Tibial artery (tissue), 4 donors: ENCODE measurements around the gene CAMTA1.
A peak's percentile ranks its signal among the peaks of the same experiment; 100 is the strongest.

ENCODE experiments used
- DNase-seq, 2 donors: peaks; one replicate each; pipeline ENCODE4 v3.0.0-alpha.2; 2019
- H3K27ac ChIP-seq, 2 donors: fragments of 200-600 bp; sonication (generic) in 1 of 2; 1 replicate in 1 of 2; 2 replicates in 1 of 2; pipeline ENCODE4 v1.5.1; 2018 to 2019; ENCODE audit warnings: mild to moderate bottlenecking in 1 of 2
- H3K27me3 ChIP-seq, 2 donors: fragments of 200-600 bp; sonication (generic) in 1 of 2; one replicate each; pipeline versions ENCODE4 v1.5.1 to v1.6.0; 2016 to 2019
- H3K36me3 ChIP-seq, 3 donors: fragments of 200-600 bp; sonication (generic) in 2 of 3; one replicate each; pipeline ENCODE4 v1.5.1; 2016 to 2019; ENCODE audit warnings: mild to moderate bottlenecking in 2 of 3
- H3K4me1 ChIP-seq, 4 donors: fragments of 200-600 bp; sonication (generic) in 2 of 4; 1 replicate in 3 of 4; 2 replicates in 1 of 4; pipeline ENCODE4 v1.5.1; 2016 to 2019
- H3K4me3 ChIP-seq, 2 donors: fragments of 200-600 bp; sonication (generic) in 1 of 2; 1 replicate in 1 of 2; 2 replicates in 1 of 2; pipeline ENCODE4 v1.5.1; 2018 to 2019; ENCODE audit warnings: mild to moderate bottlenecking in 2 of 2
- H3K9me3 ChIP-seq, 3 donors: fragments of 200-600 bp; sonication (generic) in 1 of 3; one replicate each; pipeline ENCODE4 v1.5.1; 2016 to 2019
- CTCF ChIP-seq, 2 experiments: fragments of 200-600 bp in 1 of 2; fragments of 450-650 bp in 1 of 2; IDR thresholded peaks; one replicate each; pipeline ENCODE4 v1.5.1; 2017 to 2019; ENCODE audit warnings: antibody characterized with exemption in 2 of 2, mild to moderate bottlenecking in 1 of 2, moderate library complexity in 1 of 2
- intact Hi-C: fragments of 100-400 bp; cut with DNase I; formaldehyde crosslinking; loops from one replicate; pipeline ENCODE4 v1.15.0; 2023; ENCODE audit warnings: low total_unique reads

The CAMTA1 gene

GRCh38 chr1:7795406-7795805 lies 1010.2 kb downstream of the CAMTA1 start:
- H3K4me1 ChIP-seq = no peaks in the 10 kb centered on the region
- no peak overlapping the region for H3K4me3 ChIP-seq
- TF ChIP-seq CTCF (IDR thresholded peaks at IDR 0.05) = no peak
- H3K9me3 ChIP-seq = no peaks in the 10 kb centered on the region
- H3K27ac ChIP-seq = no peak overlapping the region
- intact Hi-C loops = no loop called here
- DNase-seq = no peak
- H3K27me3 ChIP-seq = no peaks in the 10 kb centered on the region
- H3K36me3 ChIP-seq = peaks cover 53 to 96% (median 79%) of the 10 kb centered on the region in 3 donors

- intact Hi-C loops = loop anchor here (10.0 kb wide), 1 partner anchor 99 kb away; no protein-coding TSS in a partner anchor
- peaks cover 76 to 89% (median 85%) of the 10 kb centered on the region in 3 donors for H3K36me3 ChIP-seq
- no peaks in the 10 kb centered on the region for H3K4me1 ChIP-seq
- H3K27ac ChIP-seq = no peak overlapping the region
- no peaks in the 10 kb centered on the region for H3K9me3 ChIP-seq
- no peak for DNase-seq
- H3K4me3 ChIP-seq = no peak overlapping the region
- no peaks in the 10 kb centered on the region for H3K27me3 ChIP-seq
- TF ChIP-seq CTCF (IDR thresholded peaks at IDR 0.05) = no peak
Observed at GRCh38 chr1:7805460-7805859, 1020.2 kb downstream of the CAMTA1 start.

- Histone ChIP-seq H3K9me3 (peaks cover 0 to 4% (median 0%) of the 10 kb centered on the region in 3 donors), H3K27me3 (no peaks in the 10 kb centered on the region), H3K4me3 (no peak overlapping the region), H3K27ac (no peak overlapping the region), H3K36me3 (peaks cover 81 to 89% (median 85%) of the 10 kb centered on the region in 3 donors), H3K4me1 (no peaks in the 10 kb centered on the region)
- peak; percentile 46 to 67 for TF ChIP-seq CTCF (IDR thresholded peaks at IDR 0.05)
- intact Hi-C loops = loop anchor here (10.0 kb wide), 1 partner anchor 96 kb away; no protein-coding TSS in a partner anchor
- no peak for DNase-seq
Observed at GRCh38 chr1:7808253-7808844, 1023.1 kb downstream of the CAMTA1 start.

GRCh38 chr1:7809742-7810141 lies 1024.5 kb downstream of the CAMTA1 start:
- peaks cover 77 to 85% (median 81%) of the 10 kb centered on the region in 3 donors for H3K36me3 ChIP-seq
- H3K4me3 ChIP-seq = no peak overlapping the region
- H3K4me1 ChIP-seq = no peaks in the 10 kb centered on the region
- intact Hi-C loops = loop anchor here (10.0 kb wide), 1 partner anchor 95 kb away; no protein-coding TSS in a partner anchor
- DNase-seq = no peak
- no peaks in the 10 kb centered on the region for H3K27me3 ChIP-seq
- peaks cover 0 to 9% (median 0%) of the 10 kb centered on the region in 3 donors for H3K9me3 ChIP-seq
- no peak overlapping the region for H3K27ac ChIP-seq
- no peak for TF ChIP-seq CTCF (IDR thresholded peaks at IDR 0.05)

GRCh38 chr1:7810395-7810794 lies 1025.1 kb downstream of the CAMTA1 start:
- Histone ChIP-seq H3K27ac (no peak overlapping the region), H3K27me3 (no peaks in the 10 kb centered on the region), H3K9me3 (peaks cover 0 to 9% (median 0%) of the 10 kb centered on the region in 3 donors), H3K4me1 (no peaks in the 10 kb centered on the region), H3K4me3 (no peak overlapping the region), H3K36me3 (peaks cover 71 to 78% (median 75%) of the 10 kb centered on the region in 3 donors)
- intact Hi-C loops = no loop called here
- TF ChIP-seq CTCF (IDR thresholded peaks at IDR 0.05) = no peak
- DNase-seq = no peak
